ENCODE measurements around the gene GAMT. TPM values are rescaled to one million over a fixed set of nuclear protein-coding genes. Genes with fewer than 3 reads are reported as not detected.

The GAMT gene
- total and polyA plus RNA-seq, 3 donors from 2014 or later: 92.2 to 191 (median 144) TPM

- Histone ChIP-seq H3K4me1 (peaks cover 27% of the 10 kb centered on the region), H3K27ac (peak overlapping the region; percentile 73 to 78), H3K4me3 (no peak overlapping the region), H3K27me3 (no peaks in the 10 kb centered on the region), H3K9me3 (no peaks in the 10 kb centered on the region), H3K36me3 (ENCODE audit: low read depth, missing control alignments) (no peaks in the 10 kb centered on the region)
- no peak for TF ChIP-seq POLR2A (IDR thresholded peaks at IDR 0.05)
- TF ChIP-seq CTCF (IDR thresholded peaks at IDR 0.05): no peak
- WGBS, 2 donors: 26 to 31% methylated on average over 21 to 22 of the region's 22 CpGs
- peak; percentile 95 for DNase-seq
- intact Hi-C loops (cut with DNase I; ENCODE audit: low total_unique reads): no loop called here
Observed at GRCh38 chr19:1373534-1374249, 27.6 kb downstream of the GAMT start.

GRCh38 chr19:1373042-1373533 is 28.3 kb downstream of the GAMT start:
- Histone ChIP-seq H3K27me3 (no peaks in the 10 kb centered on the region), H3K4me3 (no peak overlapping the region), H3K27ac (peak overlapping the region; percentile 73 to 78), H3K4me1 (peaks cover 27% of the 10 kb centered on the region), H3K9me3 (no peaks in the 10 kb centered on the region), H3K36me3 (ENCODE audit: low read depth, missing control alignments) (no peaks in the 10 kb centered on the region)
- TF ChIP-seq POLR2A (IDR thresholded peaks at IDR 0.05) (no peak), CTCF (IDR thresholded peaks at IDR 0.05) (no peak)
- intact Hi-C loops (cut with DNase I; ENCODE audit: low total_unique reads): no loop called here
- DNase-seq: no peak
- WGBS, 2 donors: 27 to 38% methylated on average over 19 to 20 of the region's 20 CpGs

GRCh38 chr19:1370579-1371361 is 30.6 kb downstream of the GAMT start:
- H3K4me1 ChIP-seq: peaks cover 27% of the 10 kb centered on the region
- H3K4me3 ChIP-seq: no peak overlapping the region
- intact Hi-C loops (cut with DNase I; ENCODE audit: low total_unique reads): no loop called here
- WGBS, 2 donors: 92 to 95% methylated on average over 16 to 52 of the region's 52 CpGs
- H3K27me3 ChIP-seq: no peaks in the 10 kb centered on the region
- DNase-seq: no peak
- H3K9me3 ChIP-seq: no peaks in the 10 kb centered on the region
- no peak for TF ChIP-seq POLR2A (IDR thresholded peaks at IDR 0.05)
- no peak for TF ChIP-seq CTCF (IDR thresholded peaks at IDR 0.05)
- no peak overlapping the region for H3K27ac ChIP-seq
- H3K36me3 ChIP-seq (ENCODE audit: low read depth, missing control alignments): no peaks in the 10 kb centered on the region

- Histone ChIP-seq H3K4me1 (peaks cover 20% of the 10 kb centered on the region), H3K9me3 (no peaks in the 10 kb centered on the region), H3K4me3 (no peak overlapping the region), H3K36me3 (ENCODE audit: low read depth, missing control alignments) (no peaks in the 10 kb centered on the region), H3K27ac (no peak overlapping the region), H3K27me3 (no peaks in the 10 kb centered on the region)
- no peak for DNase-seq
- TF ChIP-seq POLR2A (IDR thresholded peaks at IDR 0.05) (no peak), CTCF (IDR thresholded peaks at IDR 0.05) (no peak)
- intact Hi-C loops (cut with DNase I; ENCODE audit: low total_unique reads): no loop called here
- WGBS, 2 donors: 95 to 97% methylated on average over 18 of the region's 18 CpGs
Observed at GRCh38 chr19:1369214-1369805, 32.0 kb downstream of the GAMT start.
